ENCODE data around the gene TMEM51.
"Not testable (repeated sequence)": the region's sequence is repeated elsewhere in the genome, so short reads cannot be mapped to it uniquely, and the experiment has no call there.

Gene TMEM51

DNA sequence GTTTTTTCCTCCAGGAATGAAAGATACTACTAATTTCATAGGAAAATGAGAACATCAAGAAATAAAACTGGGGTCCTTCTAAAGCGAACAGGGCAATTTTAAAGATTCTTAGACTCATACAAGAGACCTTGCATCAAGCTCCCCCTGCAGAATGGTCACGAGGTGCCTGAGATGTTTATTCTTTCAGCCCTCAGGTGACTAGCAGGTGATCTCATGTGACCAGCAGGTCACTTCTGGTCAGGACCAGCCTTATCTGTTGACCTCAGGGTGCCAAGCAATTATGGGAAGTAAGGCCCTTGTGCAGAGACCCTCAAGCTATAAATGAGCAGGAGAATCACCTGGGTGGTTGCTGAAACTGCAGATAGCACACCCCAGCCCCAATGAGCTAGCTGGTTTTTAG lies 20.6 kb upstream of the TMEM51 start:
- H3K4me3 ChIP-seq (ENCODE audit: low read depth, low read length), result no peak overlapping the region
- TF ChIP-seq, protein P1, sequence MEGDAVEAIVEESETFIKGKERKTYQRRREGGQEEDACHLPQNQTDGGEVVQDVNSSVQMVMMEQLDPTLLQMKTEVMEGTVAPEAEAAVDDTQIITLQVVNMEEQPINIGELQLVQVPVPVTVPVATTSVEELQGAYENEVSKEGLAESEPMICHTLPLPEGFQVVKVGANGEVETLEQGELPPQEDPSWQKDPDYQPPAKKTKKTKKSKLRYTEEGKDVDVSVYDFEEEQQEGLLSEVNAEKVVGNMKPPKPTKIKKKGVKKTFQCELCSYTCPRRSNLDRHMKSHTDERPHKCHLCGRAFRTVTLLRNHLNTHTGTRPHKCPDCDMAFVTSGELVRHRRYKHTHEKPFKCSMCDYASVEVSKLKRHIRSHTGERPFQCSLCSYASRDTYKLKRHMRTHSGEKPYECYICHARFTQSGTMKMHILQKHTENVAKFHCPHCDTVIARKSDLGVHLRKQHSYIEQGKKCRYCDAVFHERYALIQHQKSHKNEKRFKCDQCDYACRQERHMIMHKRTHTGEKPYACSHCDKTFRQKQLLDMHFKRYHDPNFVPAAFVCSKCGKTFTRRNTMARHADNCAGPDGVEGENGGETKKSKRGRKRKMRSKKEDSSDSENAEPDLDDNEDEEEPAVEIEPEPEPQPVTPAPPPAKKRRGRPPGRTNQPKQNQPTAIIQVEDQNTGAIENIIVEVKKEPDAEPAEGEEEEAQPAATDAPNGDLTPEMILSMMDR (IDR thresholded peaks at IDR 0.05; ENCODE audit: borderline replicate concordance, insufficient read depth, low read depth, low read length), result no peak

DNA sequence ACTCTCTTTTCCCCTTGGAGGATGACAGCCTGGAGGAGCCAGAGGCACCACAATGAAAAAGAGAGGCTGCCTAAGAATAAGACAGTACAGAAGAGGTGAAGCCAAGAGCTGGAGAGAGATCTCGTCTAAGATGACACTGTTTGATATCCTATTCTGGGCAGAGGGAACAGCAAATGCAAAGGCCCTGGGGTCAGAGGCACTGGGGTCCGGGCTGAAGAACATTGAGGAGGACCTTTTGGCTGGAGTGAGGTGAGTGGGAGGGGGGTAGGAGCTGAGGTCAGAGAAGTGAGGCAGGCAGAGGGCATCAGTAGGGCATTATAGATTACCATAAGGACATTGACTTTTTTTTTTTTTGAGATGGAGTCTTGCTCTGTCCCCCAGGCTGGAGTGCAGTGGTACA lies 19.3 kb upstream of the TMEM51 start:
- no peak overlapping the region for H3K4me3 ChIP-seq (ENCODE audit: low read depth, low read length)
- TF ChIP-seq, protein P1 (IDR thresholded peaks at IDR 0.05; ENCODE audit: borderline replicate concordance, insufficient read depth, low read depth, low read length), result no peak

DNA sequence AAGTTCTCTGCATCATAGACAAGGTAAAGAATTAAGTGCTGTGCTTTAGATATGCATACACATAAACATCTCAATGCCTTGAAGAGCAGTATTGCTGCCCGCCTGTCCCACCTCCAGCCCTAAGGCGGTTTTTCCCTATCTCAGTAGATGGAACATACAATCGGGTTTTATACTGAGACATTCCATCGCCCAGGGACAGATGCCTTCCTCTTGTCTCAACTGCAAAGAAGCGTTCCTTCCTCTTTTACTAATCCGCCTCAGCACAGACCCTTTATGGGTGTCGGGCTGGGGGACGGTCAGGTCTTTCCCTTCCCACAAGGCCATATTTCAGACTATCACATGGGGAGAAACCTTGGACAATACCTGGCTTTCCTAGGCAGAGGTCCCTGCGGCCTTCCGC lies 17.9 kb upstream of the TMEM51 start:
- not testable (repeated sequence) for H3K4me3 ChIP-seq (ENCODE audit: low read depth, low read length)

DNA sequence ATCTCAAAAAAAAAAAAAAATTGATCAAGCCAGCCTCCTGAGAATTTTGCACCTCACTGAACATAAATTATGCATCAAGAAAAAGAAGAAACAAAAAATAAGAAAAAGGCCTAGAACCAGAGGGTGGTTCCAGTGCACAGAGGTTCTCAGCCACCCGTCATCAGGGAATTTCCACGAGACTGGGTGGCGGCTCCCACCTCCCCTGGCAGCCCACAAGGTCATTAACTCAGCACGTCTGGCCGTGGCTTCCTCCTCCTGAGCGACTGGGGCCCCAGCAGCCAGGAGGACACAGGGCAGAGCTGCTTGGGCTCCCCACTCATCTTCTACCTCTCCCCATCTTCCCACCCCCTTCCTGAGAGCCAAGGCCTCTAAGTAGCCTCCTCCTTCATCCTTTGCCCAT lies 15.7 kb upstream of the TMEM51 start:
- no peak overlapping the region for H3K4me3 ChIP-seq (ENCODE audit: low read depth, low read length)
- TF ChIP-seq, protein P1 (IDR thresholded peaks at IDR 0.05; ENCODE audit: borderline replicate concordance, insufficient read depth, low read depth, low read length), result no peak

DNA sequence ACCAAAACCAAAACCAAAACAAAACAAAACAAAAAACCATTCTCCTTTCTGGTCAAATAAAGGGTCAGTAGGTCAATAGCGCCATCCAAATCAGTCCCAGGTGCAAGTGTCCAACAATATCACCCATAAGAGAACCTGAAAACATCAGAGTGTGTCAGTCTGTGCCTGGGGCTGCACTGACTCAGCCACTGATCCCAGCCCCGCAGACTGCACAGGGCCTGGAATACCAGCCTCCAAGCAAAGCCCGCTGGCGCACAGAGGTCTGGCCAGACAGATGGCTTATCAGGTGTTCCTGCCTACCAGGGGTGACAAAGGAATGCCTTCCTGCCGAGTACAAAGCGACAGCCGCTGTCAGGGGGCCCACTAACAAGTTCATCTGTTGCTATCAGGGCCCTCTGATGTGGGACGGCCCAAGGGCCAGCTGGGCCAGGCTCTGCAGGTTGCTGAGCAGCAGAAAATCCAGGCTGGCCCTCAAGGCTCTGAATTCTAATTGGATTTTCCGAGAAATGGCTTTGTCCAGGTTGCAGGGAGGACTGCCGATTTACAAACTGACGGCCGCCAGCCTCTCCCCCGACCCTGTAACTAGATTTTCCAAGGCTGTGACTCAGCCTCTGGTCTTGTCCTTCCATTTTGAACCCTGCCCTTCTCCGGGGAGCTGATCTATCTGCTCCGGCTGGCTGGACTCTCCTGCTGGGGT lies 13.7 kb upstream of the TMEM51 start:
- TF ChIP-seq, protein P1 (IDR thresholded peaks at IDR 0.05; ENCODE audit: borderline replicate concordance, insufficient read depth, low read depth, low read length), result no peak
- no peak overlapping the region for H3K4me3 ChIP-seq (ENCODE audit: low read depth, low read length)

DNA sequence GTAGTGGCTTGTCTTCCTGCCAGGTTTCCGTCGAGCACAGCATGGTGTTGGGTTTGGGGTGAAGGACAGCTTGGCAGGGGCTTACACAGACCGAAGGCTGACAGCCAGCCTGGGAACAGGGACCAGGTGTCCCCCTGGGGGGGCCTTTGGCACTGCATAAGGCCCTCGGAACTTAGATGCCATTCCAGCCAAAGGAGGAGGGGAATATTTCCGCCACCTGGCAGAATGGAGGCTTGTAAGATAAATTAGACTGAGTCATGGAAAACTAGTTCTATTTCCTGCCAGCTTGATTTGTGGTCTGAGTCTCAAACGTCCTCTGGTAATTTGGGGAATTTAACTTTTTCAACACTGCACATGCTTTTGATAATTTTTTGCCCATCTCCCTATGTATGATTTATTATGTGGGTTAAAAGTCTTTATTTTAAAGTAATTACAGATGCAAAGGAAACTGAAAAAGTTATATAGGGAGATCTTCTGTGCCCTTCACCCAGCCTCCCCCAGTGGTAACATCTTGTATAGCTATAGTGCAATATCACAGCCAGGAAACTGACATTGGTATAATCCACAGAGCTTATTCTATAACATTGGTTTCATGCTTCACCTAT lies 11.5 kb upstream of the TMEM51 start:
- TF ChIP-seq, protein P1 (IDR thresholded peaks at IDR 0.05; ENCODE audit: borderline replicate concordance, insufficient read depth, low read depth, low read length), result no peak
- H3K4me3 ChIP-seq (ENCODE audit: low read depth, low read length), result no peak overlapping the region

DNA sequence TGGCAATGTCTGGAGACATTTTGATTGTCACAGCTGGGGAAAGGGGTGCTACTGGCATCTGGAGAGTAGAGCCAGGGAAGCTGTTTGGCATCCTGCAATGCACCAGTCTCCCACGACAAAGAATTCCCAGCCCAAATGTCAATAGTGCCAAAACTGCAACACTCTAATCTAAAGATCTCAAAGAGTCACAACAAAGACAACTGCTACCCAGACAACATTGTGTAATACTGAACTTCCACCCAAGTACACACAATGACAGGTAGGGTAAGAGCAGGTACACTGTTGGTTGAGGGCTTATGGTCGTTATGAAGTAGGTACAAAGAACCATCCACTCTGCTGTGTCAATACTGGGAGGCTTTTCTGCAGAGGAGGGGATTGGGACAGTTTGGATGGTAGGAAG lies 8.2 kb upstream of the TMEM51 start:
- TF ChIP-seq, protein P1 (IDR thresholded peaks at IDR 0.05; ENCODE audit: borderline replicate concordance, insufficient read depth, low read depth, low read length), result no peak
- no peak overlapping the region for H3K4me3 ChIP-seq (ENCODE audit: low read depth, low read length)

Measured in GM12875 (cell line).